ENCODE results near the gene DIP2B. TPM values are rescaled to one million over a fixed set of nuclear protein-coding genes. Genes with fewer than 3 reads are reported as not detected.

Gene DIP2B
- total and polyA plus RNA-seq, 2 of the 13 experiments (the other 11 are each of a cell fraction or from before 2014, with no cell fraction given): 32.1 to 35.8 TPM

DNA sequence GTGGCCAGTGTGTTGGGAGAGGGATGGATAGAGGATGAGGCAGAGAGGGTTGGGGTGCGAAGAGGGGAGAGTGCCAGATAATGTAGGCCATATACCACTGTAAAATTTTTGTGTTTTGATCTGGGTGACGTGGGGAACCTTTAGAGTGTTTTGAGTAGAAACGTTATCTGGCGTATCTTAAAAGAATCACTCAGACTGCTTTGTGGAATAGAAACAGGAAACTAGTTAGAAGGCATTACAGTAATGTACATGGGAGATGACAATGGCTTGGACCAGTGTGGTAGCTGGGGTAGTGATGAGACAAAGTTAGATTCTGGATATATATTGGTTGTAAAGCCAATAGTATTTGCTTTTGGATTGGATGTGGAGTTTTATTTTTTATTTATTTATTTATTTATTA is 279.7 kb downstream of the DIP2B start (continued):
- TF ChIP-seq, protein P1, sequence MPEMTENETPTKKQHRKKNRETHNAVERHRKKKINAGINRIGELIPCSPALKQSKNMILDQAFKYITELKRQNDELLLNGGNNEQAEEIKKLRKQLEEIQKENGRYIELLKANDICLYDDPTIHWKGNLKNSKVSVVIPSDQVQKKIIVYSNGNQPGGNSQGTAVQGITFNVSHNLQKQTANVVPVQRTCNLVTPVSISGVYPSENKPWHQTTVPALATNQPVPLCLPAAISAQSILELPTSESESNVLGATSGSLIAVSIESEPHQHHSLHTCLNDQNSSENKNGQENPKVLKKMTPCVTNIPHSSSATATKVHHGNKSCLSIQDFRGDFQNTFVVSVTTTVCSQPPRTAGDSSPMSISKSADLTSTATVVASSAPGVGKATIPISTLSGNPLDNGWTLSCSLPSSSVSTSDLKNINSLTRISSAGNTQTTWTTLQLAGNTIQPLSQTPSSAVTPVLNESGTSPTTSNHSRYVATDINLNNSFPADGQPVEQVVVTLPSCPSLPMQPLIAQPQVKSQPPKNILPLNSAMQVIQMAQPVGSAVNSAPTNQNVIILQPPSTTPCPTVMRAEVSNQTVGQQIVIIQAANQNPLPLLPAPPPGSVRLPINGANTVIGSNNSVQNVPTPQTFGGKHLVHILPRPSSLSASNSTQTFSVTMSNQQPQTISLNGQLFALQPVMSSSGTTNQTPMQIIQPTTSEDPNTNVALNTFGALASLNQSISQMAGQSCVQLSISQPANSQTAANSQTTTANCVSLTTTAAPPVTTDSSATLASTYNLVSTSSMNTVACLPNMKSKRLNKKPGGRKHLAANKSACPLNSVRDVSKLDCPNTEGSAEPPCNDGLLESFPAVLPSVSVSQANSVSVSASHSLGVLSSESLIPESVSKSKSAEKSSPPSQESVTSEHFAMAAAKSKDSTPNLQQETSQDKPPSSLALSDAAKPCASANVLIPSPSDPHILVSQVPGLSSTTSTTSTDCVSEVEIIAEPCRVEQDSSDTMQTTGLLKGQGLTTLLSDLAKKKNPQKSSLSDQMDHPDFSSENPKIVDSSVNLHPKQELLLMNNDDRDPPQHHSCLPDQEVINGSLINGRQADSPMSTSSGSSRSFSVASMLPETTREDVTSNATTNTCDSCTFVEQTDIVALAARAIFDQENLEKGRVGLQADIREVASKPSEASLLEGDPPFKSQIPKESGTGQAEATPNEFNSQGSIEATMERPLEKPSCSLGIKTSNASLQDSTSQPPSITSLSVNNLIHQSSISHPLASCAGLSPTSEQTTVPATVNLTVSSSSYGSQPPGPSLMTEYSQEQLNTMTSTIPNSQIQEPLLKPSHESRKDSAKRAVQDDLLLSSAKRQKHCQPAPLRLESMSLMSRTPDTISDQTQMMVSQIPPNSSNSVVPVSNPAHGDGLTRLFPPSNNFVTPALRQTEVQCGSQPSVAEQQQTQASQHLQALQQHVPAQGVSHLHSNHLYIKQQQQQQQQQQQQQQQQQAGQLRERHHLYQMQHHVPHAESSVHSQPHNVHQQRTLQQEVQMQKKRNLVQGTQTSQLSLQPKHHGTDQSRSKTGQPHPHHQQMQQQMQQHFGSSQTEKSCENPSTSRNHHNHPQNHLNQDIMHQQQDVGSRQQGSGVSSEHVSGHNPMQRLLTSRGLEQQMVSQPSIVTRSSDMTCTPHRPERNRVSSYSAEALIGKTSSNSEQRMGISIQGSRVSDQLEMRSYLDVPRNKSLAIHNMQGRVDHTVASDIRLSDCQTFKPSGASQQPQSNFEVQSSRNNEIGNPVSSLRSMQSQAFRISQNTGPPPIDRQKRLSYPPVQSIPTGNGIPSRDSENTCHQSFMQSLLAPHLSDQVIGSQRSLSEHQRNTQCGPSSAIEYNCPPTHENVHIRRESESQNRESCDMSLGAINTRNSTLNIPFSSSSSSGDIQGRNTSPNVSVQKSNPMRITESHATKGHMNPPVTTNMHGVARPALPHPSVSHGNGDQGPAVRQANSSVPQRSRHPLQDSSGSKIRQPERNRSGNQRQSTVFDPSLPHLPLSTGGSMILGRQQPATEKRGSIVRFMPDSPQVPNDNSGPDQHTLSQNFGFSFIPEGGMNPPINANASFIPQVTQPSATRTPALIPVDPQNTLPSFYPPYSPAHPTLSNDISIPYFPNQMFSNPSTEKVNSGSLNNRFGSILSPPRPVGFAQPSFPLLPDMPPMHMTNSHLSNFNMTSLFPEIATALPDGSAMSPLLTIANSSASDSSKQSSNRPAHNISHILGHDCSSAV (CRISPR knock-in tag; IDR thresholded peaks at IDR 0.05; ENCODE audit: borderline replicate concordance): no peak
- no peak for TF ChIP-seq MED1 (CRISPR knock-in tag; IDR thresholded peaks at IDR 0.05)
- no peak for TF ChIP-seq POLR2AphosphoS5 (IDR thresholded peaks at IDR 0.05; ENCODE audit: low read depth, low read length)
- TF ChIP-seq ZNF572 (CRISPR knock-in tag; IDR thresholded peaks at IDR 0.05): no peak
- no peak for TF ChIP-seq ZNF773 (CRISPR knock-in tag; IDR thresholded peaks at IDR 0.05; ENCODE audit: borderline replicate concordance)
- TF ChIP-seq NFIB (CRISPR knock-in tag; IDR thresholded peaks at IDR 0.05; ENCODE audit: borderline replicate concordance): no peak
- TF ChIP-seq, protein P2, sequence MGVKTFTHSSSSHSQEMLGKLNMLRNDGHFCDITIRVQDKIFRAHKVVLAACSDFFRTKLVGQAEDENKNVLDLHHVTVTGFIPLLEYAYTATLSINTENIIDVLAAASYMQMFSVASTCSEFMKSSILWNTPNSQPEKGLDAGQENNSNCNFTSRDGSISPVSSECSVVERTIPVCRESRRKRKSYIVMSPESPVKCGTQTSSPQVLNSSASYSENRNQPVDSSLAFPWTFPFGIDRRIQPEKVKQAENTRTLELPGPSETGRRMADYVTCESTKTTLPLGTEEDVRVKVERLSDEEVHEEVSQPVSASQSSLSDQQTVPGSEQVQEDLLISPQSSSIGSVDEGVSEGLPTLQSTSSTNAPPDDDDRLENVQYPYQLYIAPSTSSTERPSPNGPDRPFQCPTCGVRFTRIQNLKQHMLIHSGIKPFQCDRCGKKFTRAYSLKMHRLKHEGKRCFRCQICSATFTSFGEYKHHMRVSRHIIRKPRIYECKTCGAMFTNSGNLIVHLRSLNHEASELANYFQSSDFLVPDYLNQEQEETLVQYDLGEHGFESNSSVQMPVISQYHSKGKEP (CRISPR knock-in tag; IDR thresholded peaks at IDR 0.05): no peak
- TF ChIP-seq MXI1 (IDR thresholded peaks at IDR 0.05; ENCODE audit: borderline replicate concordance, low read depth, low read length): no peak
